HCT116 (cell line): ENCODE data around the gene CACNB2. TPM values are rescaled to one million over a fixed set of nuclear protein-coding genes. Genes with fewer than 3 reads are reported as not detected.

Experiments used
- ATAC-seq: fragments of 200-7000 bp; cut with Tn5 transposase; 2 replicates; pipeline ENCODE4 v1.9.1; 2020; ENCODE audit warnings: mild to moderate bottlenecking, moderate library complexity
- BruUV-seq: library from RNA; stranded (reverse); fragments of 400-500 nt; replicated peaks from 2 replicates; lab custom pipeline; 2021; lab: Mats Ljungman, UMichigan
- CTCF ChIA-PET: fragments of 300-600 bp; sonication (Branson Sonifier 250); formaldehyde crosslinking; loops from one replicate; lab custom pipeline; 2021; ENCODE audit warnings: antibody characterized with exemption; lab: Charles Lee
- POLR2A ChIA-PET: fragments of 300-600, 350-600 bp; sonication (Branson Sonifier 250); formaldehyde crosslinking; loops from one replicate; lab custom pipeline; 2021; ENCODE audit warnings: antibody characterized with exemption; lab: Charles Lee
- RAD21 ChIA-PET, 2 experiments: fragments of 300-600 bp; sonication (Branson Sonifier 250); formaldehyde crosslinking; loops; one replicate each; lab custom pipeline; 2023; ENCODE audit warnings: low total read pairs in 2 of 2; ENCODE audit not compliant: uncharacterized antibody in 2 of 2, unreplicated experiment in 2 of 2, low non-redundant PET in 1 of 2; lab: Charles Lee
- DNase-seq: peaks from one replicate; pipeline ENCODE4 v3.0.0-alpha.2; 2010; ENCODE audit warnings: low read depth, low spot score
- H2AFZ ChIP-seq: fragments of 200-600 bp; shearing (Covaris generic), sonication (generic); 2 replicates; pipeline ENCODE4 v1.6.1; 2017; ENCODE audit warnings: low read depth, mixed run types, mixed read lengths, antibody characterized with exemption, low read length; ENCODE audit not compliant: poor library complexity, severe bottlenecking
- H3K27ac ChIP-seq: 2 replicates; pipeline ENCODE4 v1.5.1; 2012; ENCODE audit warnings: low read depth, low read length
- H3K27me3 ChIP-seq: fragments of 200-600 bp; sonication (generic); 2 replicates; pipeline ENCODE4 v1.6.1; 2016; ENCODE audit warnings: mixed run types, low read length, mixed read lengths; ENCODE audit not compliant: insufficient read depth
- H3K36me3 ChIP-seq, 2 experiments: fragments of 200-500 bp in 1 of 2; fragments of 200-600 bp in 1 of 2; sonication (Bioruptor generic) in 1 of 2; sonication (generic) in 1 of 2; 2 replicates each; pipeline versions ENCODE4 v1.5.1 to v1.6.1; 2014 to 2016; ENCODE audit warnings: low read length in 2 of 2, inconsistent platforms in 1 of 2, mixed read lengths in 1 of 2, mixed run types in 1 of 2; ENCODE audit not compliant: insufficient read depth in 2 of 2, control insufficient read depth in 1 of 2
- H3K4me1 ChIP-seq, 2 experiments: fragments of 200-600 bp in 1 of 2; sonication (generic) in 1 of 2; 2 replicates each; pipeline versions ENCODE4 v1.5.1 to v1.6.1; 2012 to 2017; ENCODE audit warnings: low read length in 2 of 2, inconsistent platforms in 1 of 2, mild to moderate bottlenecking in 1 of 2, mixed read lengths in 1 of 2, mixed run types in 1 of 2, moderate library complexity in 1 of 2; ENCODE audit not compliant: insufficient read depth in 2 of 2, control insufficient read depth in 1 of 2
- H3K4me2 ChIP-seq: fragments of 200-600 bp; sonication (generic); 2 replicates; pipeline ENCODE4 v1.6.1; 2017; ENCODE audit warnings: mixed run types, low read length, mixed read lengths
- H3K4me3 ChIP-seq, 2 experiments: fragments of 200-600 bp in 1 of 2; sonication (generic) in 1 of 2; replicated peaks in 1 of 2; 2 replicates each; pipeline ENCODE4 v1.5.1; 2011 to 2016; ENCODE audit warnings: low read length in 2 of 2, control low read depth in 1 of 2, low read depth in 1 of 2, mild to moderate bottlenecking in 1 of 2, mixed read lengths in 1 of 2, mixed run types in 1 of 2
- H3K79me2 ChIP-seq: fragments of 200-600 bp; sonication (generic); 2 replicates; pipeline ENCODE4 v1.6.1; 2017; ENCODE audit warnings: mild to moderate bottlenecking, mixed run types, low read length, moderate library complexity, mixed read lengths; ENCODE audit not compliant: insufficient read depth
- H3K9ac ChIP-seq: fragments of 200-600 bp; sonication (generic); 2 replicates; pipeline ENCODE4 v1.6.1; 2016; ENCODE audit warnings: low read length, mixed read lengths
- H3K9me2 ChIP-seq: fragments of 200-600 bp; sonication (generic), shearing (Covaris generic); 2 replicates; pipeline ENCODE4 v1.6.1; 2017; ENCODE audit warnings: mixed run types, mild to moderate bottlenecking, moderate library complexity; ENCODE audit not compliant: insufficient read depth
- H3K9me3 ChIP-seq, 2 experiments: fragments of 200-500 bp in 1 of 2; fragments of 200-600 bp in 1 of 2; sonication (Bioruptor generic) in 1 of 2; sonication (generic) in 1 of 2; 2 replicates each; pipeline ENCODE4 v1.6.1; 2014 to 2017; ENCODE audit warnings: low read length in 2 of 2, mixed read lengths in 2 of 2, inconsistent platforms in 1 of 2, low read depth in 1 of 2, mild to moderate bottlenecking in 1 of 2, mixed run types in 1 of 2, moderate library complexity in 1 of 2; ENCODE audit not compliant: control insufficient read depth in 1 of 2, insufficient read depth in 1 of 2
- H4K20me1 ChIP-seq: fragments of 200-600 bp; sonication (generic), shearing (Covaris generic); 2 replicates; pipeline ENCODE4 v1.6.1; 2017; ENCODE audit warnings: mixed run types, mild to moderate bottlenecking, moderate library complexity; ENCODE audit not compliant: insufficient read depth
- CBX3 ChIP-seq: IDR thresholded peaks from 2 replicates; pipeline ENCODE4 v1.6.1; 2012; ENCODE audit warnings: low read depth
- EZH2phosphoT487 ChIP-seq: fragments of 200-600 bp; IDR thresholded peaks from 2 replicates; pipeline ENCODE4 v1.6.1; 2018; ENCODE audit warnings: antibody characterized with exemption, borderline replicate concordance
- JUND ChIP-seq: IDR thresholded peaks from 2 replicates; pipeline ENCODE4 v1.6.1; 2012
- POLR2AphosphoS5 ChIP-seq: IDR thresholded peaks from 2 replicates; pipeline ENCODE4 v1.6.1; 2011; ENCODE audit warnings: mild to moderate bottlenecking, low read depth, low read length, moderate library complexity
- SIN3A ChIP-seq: IDR thresholded peaks from 2 replicates; pipeline ENCODE4 v1.6.1; 2012; ENCODE audit warnings: low read depth
- SP1 ChIP-seq: IDR thresholded peaks from 2 replicates; pipeline ENCODE4 v1.6.1; 2012; ENCODE audit warnings: low read depth
- ZFX ChIP-seq: fragments of 450-650 bp; IDR thresholded peaks from 2 replicates; pipeline ENCODE4 v1.6.1; 2017
- intact Hi-C: fragments of 100-400 bp; cut with micrococcal nuclease; formaldehyde crosslinking; loops from 2 replicates; pipeline ENCODE4 v1.10.0; 2022
- total RNA-seq: library from RNA; stranded (reverse); gene quantifications from one replicate; pipeline ENCODE4 v1.2.1, GENCODE V29; 2021; ENCODE audit not compliant: unreplicated experiment
- TF ChIP-seq, protein P1 (sequence below): IDR thresholded peaks from 2 replicates; pipeline ENCODE4 v1.6.1; 2012; ENCODE audit warnings: low read depth

The CACNB2 gene
- total RNA-seq, 1 experiment from 2014 or later, result 0.71 TPM

DNA sequence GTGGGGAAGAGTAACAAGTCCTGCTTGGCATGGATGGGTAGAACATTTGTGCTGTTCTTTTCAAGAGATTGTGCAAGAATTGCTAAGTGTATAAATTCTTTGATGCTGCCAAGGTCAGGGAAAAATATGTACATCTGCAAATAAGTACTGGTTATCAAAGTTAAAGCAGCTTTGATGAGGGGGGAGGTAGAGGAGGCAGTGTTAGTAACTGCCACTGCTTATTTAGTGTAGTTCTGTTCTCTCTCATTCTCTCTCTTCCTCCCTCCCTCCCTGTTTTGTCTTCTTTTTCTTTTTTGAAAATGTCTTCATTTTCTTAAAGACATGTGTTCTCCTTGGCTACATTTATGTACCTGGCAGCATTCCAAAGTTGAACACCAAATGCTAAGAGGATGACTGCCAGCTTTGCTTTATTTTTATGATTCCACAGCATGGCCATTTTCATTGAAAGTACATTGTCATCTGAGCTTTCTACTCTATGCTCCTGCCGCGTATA lies 18.6 kb downstream of the CACNB2 start:
- intact Hi-C loops, result no loop called here
- no peaks in the 10 kb centered on the region for H3K36me3 ChIP-seq
- DNase-seq (no peak), ATAC-seq (no peak)
- H3K9me2 ChIP-seq, result no peaks in the 10 kb centered on the region
- H2AFZ ChIP-seq, result no peak overlapping the region
- H3K4me1 ChIP-seq, result no peaks in the 10 kb centered on the region
- H3K79me2 ChIP-seq, result no peaks in the 10 kb centered on the region
- CTCF ChIA-PET, result no interaction called here
- TF ChIP-seq, protein P1, sequence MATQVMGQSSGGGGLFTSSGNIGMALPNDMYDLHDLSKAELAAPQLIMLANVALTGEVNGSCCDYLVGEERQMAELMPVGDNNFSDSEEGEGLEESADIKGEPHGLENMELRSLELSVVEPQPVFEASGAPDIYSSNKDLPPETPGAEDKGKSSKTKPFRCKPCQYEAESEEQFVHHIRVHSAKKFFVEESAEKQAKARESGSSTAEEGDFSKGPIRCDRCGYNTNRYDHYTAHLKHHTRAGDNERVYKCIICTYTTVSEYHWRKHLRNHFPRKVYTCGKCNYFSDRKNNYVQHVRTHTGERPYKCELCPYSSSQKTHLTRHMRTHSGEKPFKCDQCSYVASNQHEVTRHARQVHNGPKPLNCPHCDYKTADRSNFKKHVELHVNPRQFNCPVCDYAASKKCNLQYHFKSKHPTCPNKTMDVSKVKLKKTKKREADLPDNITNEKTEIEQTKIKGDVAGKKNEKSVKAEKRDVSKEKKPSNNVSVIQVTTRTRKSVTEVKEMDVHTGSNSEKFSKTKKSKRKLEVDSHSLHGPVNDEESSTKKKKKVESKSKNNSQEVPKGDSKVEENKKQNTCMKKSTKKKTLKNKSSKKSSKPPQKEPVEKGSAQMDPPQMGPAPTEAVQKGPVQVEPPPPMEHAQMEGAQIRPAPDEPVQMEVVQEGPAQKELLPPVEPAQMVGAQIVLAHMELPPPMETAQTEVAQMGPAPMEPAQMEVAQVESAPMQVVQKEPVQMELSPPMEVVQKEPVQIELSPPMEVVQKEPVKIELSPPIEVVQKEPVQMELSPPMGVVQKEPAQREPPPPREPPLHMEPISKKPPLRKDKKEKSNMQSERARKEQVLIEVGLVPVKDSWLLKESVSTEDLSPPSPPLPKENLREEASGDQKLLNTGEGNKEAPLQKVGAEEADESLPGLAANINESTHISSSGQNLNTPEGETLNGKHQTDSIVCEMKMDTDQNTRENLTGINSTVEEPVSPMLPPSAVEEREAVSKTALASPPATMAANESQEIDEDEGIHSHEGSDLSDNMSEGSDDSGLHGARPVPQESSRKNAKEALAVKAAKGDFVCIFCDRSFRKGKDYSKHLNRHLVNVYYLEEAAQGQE, result no peak
- TF ChIP-seq SIN3A (no peak), CBX3 (no peak), SP1 (no peak), POLR2AphosphoS5 (no peak), ZFX (no peak), JUND (no peak), EZH2phosphoT487 (no peak)
- POLR2A ChIA-PET, result no interaction called here
- no peaks in the 10 kb centered on the region for H4K20me1 ChIP-seq
- RAD21 ChIA-PET, result interaction anchor here in 1 of 2 experiments (0.5 kb wide), 1 partner anchor 315 kb away, joined by 3 read pairs; no protein-coding TSS in a partner anchor
- no peak overlapping the region for H3K4me3 ChIP-seq
- no peaks in the 10 kb centered on the region for H3K9me3 ChIP-seq
- no peak overlapping the region for H3K4me2 ChIP-seq
- BruUV-seq, result no TSS peak
- no peak overlapping the region for H3K27ac ChIP-seq
- H3K27me3 ChIP-seq, result no peaks in the 10 kb centered on the region
- H3K9ac ChIP-seq, result no peak overlapping the region
